Kidney (tissue), 14 donors: ENCODE measurements around the gene LY6G5C. TPM values are rescaled to one million over a fixed set of nuclear protein-coding genes. Genes with fewer than 3 reads are reported as not detected.

Experiments used
- DNase-seq, 5 donors: peaks; one replicate each; pipeline ENCODE4 v3.0.0-alpha.2; 2013 to 2020
- FAIRE-seq: peaks from 2 replicates; lab custom pipeline; 2012; peaks lifted over from hg19 to GRCh38; lab: Jason Lieb, UNC
- H3K27ac ChIP-seq, 2 donors: one replicate each; pipeline ENCODE4 v1.7.0; 2013; ENCODE audit warnings: low read depth in 2 of 2, low read length in 2 of 2, inconsistent platforms in 1 of 2
- H3K27me3 ChIP-seq: one replicate; pipeline ENCODE4 v1.7.1; 2013; ENCODE audit warnings: low read length, inconsistent platforms; ENCODE audit not compliant: control insufficient read depth, insufficient read depth
- H3K36me3 ChIP-seq, 3 donors: one replicate each; pipeline versions ENCODE4 v1.7.0 to v1.7.1; 2013; ENCODE audit warnings: low read length in 3 of 3, control low read depth in 1 of 3, inconsistent platforms in 1 of 3; ENCODE audit not compliant: insufficient read depth in 3 of 3, control insufficient read depth in 2 of 3
- H3K4me1 ChIP-seq, 3 donors: one replicate each; pipeline versions ENCODE4 v1.7.0 to v1.7.1; 2013; ENCODE audit warnings: low read length in 3 of 3, inconsistent platforms in 1 of 3, low read depth in 1 of 3; ENCODE audit not compliant: control insufficient read depth in 2 of 3, insufficient read depth in 2 of 3
- H3K4me3 ChIP-seq, 3 donors: one replicate each; pipeline versions ENCODE4 v1.7.0 to v1.8.1; 2013; ENCODE audit warnings: low read length in 3 of 3, control low read depth in 1 of 3, inconsistent platforms in 1 of 3
- H3K9ac ChIP-seq, 3 donors: one replicate each; pipeline versions ENCODE4 v1.7.0 to v1.7.1; 2013; ENCODE audit warnings: low read length in 3 of 3, control low read depth in 1 of 3, inconsistent platforms in 1 of 3
- H3K9me3 ChIP-seq, 3 donors: one replicate each; pipeline versions ENCODE4 v1.7.0 to v1.7.1; 2013; ENCODE audit warnings: low read length in 3 of 3, control low read depth in 1 of 3, inconsistent platforms in 1 of 3; ENCODE audit not compliant: control insufficient read depth in 2 of 3, insufficient read depth in 1 of 3
- intact Hi-C: fragments of 100-400 bp; cut with DNase I; formaldehyde crosslinking; loops from one replicate; pipeline ENCODE4 v1.11.1; 2022
- polyA plus RNA-seq: library from polyadenylated mRNA; stranded (reverse); fragments of 350-450 nt; fragmentation: Illumina TruSeq; extraction: RNeasy Lipid Tissue Mini Kit (QIAGEN cat#74804); gene quantifications from one replicate; pipeline ENCODE4 v1.2.3, GENCODE V29; 2014; ENCODE audit warnings: low read depth, low replicate concordance; ENCODE audit not compliant: insufficient read depth
- total RNA-seq: library from RNA; stranded (reverse); fragmentation: NEBNext Ultra II Directional; extraction: Animal tissue kit (Norgen Biotek cat#: 25700); gene quantifications from one replicate; pipeline ENCODE4 v1.2.1, GENCODE V29; 2021
- TF ChIP-seq, protein P1 (sequence below): IDR thresholded peaks from 3 replicates; pipeline ENCODE4 v1.5.1; 2012; ENCODE audit warnings: mild to moderate bottlenecking, moderate library complexity, borderline replicate concordance; ENCODE audit not compliant: insufficient read depth; ENCODE audit errors: extremely low read depth
- donor health status: control.
- donor health status: control.
- donor health status: control.
- donor health status: control.
- donor health status: control.
- donor health status: DM: yes; HTN: yes; CAD: no.
- donor health status: Normal renal cell carcinoma (clear cell type).

The LY6G5C gene
- total and polyA plus RNA-seq, 2 donors from 2014 or later, result 2.5 to 4.6 TPM

DNA sequence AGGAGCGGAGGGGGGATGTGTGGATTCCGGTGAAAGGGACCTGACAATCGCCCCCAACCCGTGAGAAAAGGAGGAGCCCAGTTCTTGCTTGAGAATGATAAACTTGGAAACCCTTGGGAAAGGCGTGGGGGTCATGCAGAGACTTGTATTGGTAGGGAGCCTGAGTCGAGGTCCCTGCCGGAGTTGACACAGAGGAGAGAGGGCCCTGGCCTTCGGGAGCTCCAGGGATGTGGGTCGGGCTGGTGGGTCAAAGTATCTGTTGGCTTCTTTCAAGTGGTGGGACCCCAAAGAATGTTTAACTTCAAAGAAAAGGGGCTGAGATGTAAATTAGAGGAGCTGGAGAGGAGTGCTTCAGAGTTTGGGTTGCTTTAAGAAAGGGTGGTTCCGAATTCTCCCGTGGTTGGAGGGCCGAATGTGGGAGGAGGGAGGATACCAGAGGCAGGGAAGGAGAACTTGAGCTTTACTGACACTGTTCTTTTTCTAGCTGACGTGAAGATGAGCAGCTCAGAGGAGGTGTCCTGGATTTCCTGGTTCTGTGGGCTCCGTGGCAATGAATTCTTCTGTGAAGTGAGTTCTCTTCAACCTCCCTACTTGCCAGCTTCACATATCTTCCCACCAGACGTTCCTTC lies 14.4 kb downstream of the LY6G5C start:
- Histone ChIP-seq H3K9me3 (no peaks in the 10 kb centered on the region), H3K27ac (peak overlapping the region; percentile 85 to 88)
- intact Hi-C loops, result no loop called here

DNA sequence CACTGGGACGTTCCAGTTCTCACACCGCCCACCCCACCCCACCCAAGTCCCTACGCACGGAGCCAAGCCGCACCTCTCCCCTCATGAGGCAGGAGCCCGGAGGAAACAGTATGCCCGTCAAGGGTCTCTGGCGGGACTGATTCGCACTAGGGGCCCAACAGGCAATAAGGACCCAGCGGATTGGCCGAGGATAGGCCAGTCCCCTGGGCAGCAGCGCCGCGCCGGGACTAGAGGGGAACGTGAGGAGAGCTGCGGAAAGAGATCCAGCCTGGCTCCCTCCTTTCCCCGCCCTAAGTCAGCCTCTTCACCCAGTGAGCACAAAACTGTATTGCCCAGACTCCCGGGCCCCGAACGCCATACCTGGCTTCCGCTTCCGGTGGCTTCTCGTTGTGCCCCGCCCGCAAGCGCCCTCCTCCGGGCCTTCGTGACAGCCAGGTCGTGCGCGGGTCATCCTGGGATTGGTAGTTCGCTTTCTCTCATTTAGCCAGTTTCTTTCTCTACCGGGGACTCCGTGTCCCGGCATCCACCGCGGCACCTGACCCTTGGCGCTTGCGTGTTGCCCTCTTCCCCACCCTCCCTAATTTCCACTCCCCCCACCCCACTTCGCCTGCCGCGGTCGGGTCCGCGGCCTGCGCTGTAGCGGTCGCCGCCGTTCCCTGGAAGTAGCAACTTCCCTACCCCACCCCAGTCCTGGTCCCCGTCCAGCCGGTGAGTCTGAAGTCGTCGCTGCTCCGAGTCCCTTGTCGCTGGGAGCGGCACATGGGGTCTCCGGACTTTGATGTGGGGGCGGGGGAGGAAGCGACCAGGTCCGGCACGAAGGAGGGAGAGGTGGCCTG lies 15.1 kb downstream of the LY6G5C start, which contains the start of gene CSNK2B:
Gene CSNK2B (plus strand): TSS at position 580 of the 836 bp plus-strand sequence. CDS start 752 bp downstream, outside the sequence.
- intact Hi-C loops, result no loop called here
- Histone ChIP-seq H3K9me3 (no peaks in the 10 kb centered on the region), H3K27me3 (no peaks in the 10 kb centered on the region), H3K4me1 (peaks cover 2 to 30% (median 29%) of the 10 kb centered on the region in 3 donors), H3K4me3 (peak within 1 kb of the TSS; percentile 89 to 94 (median 94)), H3K9ac (peak within 1 kb of the TSS; percentile 73 to 97 (median 92)), H3K27ac (peak within 1 kb of the TSS; percentile 85 to 97), H3K36me3 (peaks cover 17 to 34% (median 33%) of the 10 kb centered on the region in 3 donors)
- DNase-seq (peak; percentile 98 to 99 (median 99)), FAIRE-seq (no peak)
- TF ChIP-seq, protein P1, sequence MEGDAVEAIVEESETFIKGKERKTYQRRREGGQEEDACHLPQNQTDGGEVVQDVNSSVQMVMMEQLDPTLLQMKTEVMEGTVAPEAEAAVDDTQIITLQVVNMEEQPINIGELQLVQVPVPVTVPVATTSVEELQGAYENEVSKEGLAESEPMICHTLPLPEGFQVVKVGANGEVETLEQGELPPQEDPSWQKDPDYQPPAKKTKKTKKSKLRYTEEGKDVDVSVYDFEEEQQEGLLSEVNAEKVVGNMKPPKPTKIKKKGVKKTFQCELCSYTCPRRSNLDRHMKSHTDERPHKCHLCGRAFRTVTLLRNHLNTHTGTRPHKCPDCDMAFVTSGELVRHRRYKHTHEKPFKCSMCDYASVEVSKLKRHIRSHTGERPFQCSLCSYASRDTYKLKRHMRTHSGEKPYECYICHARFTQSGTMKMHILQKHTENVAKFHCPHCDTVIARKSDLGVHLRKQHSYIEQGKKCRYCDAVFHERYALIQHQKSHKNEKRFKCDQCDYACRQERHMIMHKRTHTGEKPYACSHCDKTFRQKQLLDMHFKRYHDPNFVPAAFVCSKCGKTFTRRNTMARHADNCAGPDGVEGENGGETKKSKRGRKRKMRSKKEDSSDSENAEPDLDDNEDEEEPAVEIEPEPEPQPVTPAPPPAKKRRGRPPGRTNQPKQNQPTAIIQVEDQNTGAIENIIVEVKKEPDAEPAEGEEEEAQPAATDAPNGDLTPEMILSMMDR, result no peak

More for the DNA sequence above, 14.4 kb downstream of the LY6G5C start:
- Histone ChIP-seq H3K27me3 (no peaks in the 10 kb centered on the region), H3K4me3 (peak overlapping the region; percentile 75 to 94 (median 89)), H3K36me3 (peaks cover 17 to 40% (median 39%) of the 10 kb centered on the region in 3 donors), H3K9ac (peak overlapping the region; percentile 30 to 92 (median 73)), H3K4me1 (peaks cover 2 to 30% (median 24%) of the 10 kb centered on the region in 3 donors)
- TF ChIP-seq, protein P1, result no peak
- DNase-seq, result no peak
- FAIRE-seq, result no peak

DNA sequence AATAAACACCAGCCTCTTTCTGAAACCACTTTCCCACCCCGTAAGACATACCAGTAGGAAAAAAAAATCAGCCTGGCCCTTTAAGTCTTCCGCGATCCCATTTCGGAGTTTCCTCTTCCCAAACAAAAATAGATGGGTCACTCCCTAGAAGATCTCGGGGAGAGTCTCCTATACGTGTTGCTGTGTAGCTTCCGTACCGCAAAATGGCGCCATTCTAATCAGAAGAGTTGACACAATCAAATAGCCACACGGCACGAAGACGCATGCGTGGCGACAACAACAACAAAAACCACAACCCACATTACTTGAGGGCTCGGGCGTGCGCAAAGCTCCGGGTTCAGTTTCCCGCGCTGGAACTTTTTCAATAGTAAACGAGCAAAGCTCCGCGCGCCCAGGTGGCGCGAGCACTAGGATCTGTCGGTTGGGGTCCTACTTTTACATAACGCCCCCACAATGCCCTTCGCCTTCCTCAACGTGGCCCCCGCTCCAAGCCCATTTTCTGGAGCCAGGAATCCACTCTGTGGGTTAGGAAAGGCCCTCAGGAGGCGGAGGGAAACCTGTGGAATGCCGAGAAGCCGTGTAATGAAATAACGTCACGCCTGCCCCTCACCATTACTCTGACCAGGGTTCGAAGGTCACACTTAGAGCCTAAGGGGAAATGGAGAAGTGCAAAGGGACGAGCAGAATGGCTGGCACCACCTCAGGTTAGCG lies 15.9 kb downstream of the LY6G5C start, which contains the start of gene GPANK1:
Gene GPANK1 (minus strand): TSS at position 208 of the 711 bp plus-strand sequence. CDS start 519 bp downstream, outside the sequence.
- Histone ChIP-seq H3K27ac (peak within 1 kb of the TSS; percentile 85 to 97), H3K9me3 (no peaks in the 10 kb centered on the region), H3K4me3 (peak within 1 kb of the TSS; percentile 89 to 94 (median 94)), H3K36me3 (peaks cover 17 to 26% (median 25%) of the 10 kb centered on the region in 3 donors), H3K9ac (peak within 1 kb of the TSS; percentile 67 to 97 (median 77)), H3K27me3 (no peaks in the 10 kb centered on the region), H3K4me1 (peaks cover 2 to 30% (median 29%) of the 10 kb centered on the region in 3 donors)
- DNase-seq, result peak; percentile 90 to 98 (median 95)
- no peak for FAIRE-seq
- intact Hi-C loops, result no loop called here
- TF ChIP-seq, protein P1, result no peak
